NCI-H2107 treated with DMSO at 0.1 percent for 48 hours (cell line): ENCODE data around the gene ANKRD13B.

Source experiments
- DNase-seq: peaks from one replicate; lab custom pipeline; 2025; ENCODE audit not compliant: unreplicated experiment; lab: John Stamatoyannopoulos, UW

The ANKRD13B gene

DNA sequence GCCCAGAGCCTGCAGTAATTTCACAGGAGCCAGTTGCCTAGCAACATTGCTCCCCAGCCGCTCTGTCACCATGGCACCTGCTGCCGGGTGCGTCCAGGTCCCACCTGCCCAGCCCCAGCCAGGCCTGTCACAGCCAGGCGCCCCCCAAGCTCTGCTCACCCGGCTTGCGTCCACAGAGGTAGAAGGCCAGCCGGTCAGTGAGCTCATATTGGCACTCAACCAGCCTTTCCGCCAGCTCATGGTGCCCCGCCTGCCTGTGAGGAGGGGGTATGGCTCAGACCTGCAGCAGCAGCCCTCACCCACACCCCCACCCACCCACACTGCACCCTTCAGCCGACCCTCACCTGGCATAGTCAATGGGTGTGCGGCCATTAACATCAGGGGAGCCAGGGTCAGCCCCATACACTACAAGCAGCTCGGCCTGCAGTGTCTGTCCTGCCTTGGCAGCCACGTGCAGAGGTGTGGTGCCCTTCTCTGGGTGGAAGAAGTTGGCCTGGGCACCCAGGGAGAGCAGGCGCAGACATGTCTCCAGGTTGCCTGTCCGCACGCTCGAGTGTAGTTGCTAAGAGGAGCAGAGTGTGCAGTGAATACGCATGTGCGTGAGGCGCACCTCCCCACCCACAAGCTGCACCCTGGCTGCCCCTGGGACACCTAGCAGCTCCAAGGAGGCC is 11.2 kb upstream of the ANKRD13B start:
- DNase-seq: no peak

DNA sequence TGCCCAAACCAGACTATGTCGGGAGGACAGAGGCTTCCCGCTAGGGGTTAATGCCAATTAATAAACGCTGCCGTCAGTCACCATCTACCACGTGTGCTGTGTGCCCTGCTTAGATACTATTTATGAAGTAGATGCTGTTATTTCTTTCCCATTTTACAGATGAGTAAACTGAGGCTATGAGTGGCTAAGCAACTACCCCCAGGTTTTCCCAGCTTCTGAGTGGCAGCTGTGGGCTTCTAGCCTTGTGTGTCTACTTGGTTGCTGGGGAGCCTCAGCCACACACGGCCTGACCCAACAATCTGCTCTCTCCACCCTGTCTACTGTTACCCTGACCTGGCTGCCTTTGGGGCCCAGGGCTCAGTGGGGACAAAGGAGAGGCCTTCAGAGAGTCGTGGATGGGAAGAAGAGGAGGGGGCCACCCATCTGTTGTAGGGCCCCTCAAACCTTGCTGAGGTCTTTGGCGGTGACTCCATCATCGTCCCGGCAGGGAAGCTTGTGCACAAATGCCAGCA is 10.6 kb upstream of the ANKRD13B start:
- no peak for DNase-seq

DNA sequence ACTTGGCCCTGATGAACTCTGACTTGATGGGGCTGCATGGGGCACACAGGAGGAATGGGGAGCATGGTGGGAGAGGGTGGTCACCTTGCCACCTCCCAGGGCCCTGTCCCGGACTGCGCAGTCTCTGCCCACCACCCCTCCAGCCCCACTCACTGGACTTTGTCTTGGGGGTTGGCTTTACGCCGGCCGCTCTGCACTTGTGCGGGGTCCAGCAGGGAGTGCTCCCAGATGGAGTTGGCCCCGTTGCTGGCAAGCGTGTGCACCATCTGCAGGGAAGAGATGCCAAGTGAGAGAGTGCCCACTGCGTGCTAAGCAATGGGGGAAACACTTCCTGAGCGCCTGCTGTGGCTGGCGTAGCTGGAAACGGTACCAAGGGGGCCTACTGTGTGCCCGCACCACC is 10.2 kb upstream of the ANKRD13B start:
- DNase-seq: no peak

GRCh38 chr17:29583324-29584248 is 9.3 kb upstream of the ANKRD13B start:
- DNase-seq: no peak

- DNase-seq: no peak
These were observed 8.4 kb upstream of the ANKRD13B start for GRCh38 chr17:29584452-29585079.

GRCh38 chr17:29585080-29585751 is 7.7 kb upstream of the ANKRD13B start:
- DNase-seq: no peak

DNA sequence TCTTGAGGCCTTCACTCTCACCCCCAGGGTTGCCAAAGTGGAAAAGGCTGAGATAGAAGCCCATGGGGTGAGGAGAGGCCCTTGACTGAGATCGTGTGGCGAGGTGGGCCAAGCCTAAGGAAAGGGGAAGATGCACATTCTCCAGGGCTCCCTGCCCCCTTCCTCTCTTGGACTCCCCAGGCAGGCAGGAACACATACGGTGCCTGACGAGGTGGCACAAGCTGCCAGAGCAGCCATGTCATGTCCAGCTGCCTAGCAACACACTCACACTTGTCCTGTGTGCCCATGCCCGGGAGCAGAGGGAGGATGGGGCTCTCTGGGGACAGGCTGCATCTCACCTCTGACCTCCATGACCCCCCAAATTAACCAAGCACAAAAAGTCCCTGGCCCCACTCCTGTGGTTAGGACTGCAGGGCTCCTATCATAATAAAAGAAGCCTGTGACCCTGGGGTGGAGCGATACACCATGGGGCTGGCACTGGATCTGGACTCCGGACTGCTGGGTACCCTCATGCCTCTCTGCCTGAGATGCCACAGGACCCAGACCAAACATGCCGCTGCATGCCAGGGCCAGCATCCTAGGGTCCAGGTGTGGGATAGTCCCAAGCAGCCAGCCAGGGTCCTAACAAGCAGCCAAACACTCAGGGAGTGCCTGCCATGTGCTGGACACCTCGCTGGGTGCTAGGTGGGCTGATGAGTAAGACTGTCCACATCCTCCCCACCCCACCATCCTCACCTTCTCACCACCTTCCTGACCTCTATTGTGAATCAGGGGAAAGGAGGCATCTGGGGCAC is 6.1 kb upstream of the ANKRD13B start:
- no peak for DNase-seq

DNA sequence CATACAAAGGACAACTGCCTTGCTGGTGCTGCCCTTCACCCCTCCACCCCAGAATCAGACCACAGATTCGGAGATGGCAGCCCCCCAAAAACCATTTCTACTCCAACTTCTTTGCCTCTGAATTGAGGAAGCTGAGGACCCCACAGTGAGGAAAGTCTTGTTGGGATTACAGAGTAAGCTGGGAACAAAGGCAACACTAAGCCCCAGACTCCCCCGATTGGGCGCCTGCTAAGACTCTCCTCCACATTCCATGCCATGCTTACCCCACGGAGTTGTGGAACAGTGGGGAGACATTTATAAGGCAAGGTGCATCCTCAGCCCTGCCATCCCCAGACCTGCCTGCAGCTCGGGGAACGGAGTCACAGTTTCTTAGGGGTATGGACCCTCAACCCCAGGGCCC is 5.3 kb upstream of the ANKRD13B start:
- DNase-seq: no peak

GRCh38 chr17:29588017-29588561 is 4.8 kb upstream of the ANKRD13B start:
- no peak for DNase-seq

- DNase-seq: no peak
These were observed 4.1 kb upstream of the ANKRD13B start for GRCh38 chr17:29588562-29589411.

DNA sequence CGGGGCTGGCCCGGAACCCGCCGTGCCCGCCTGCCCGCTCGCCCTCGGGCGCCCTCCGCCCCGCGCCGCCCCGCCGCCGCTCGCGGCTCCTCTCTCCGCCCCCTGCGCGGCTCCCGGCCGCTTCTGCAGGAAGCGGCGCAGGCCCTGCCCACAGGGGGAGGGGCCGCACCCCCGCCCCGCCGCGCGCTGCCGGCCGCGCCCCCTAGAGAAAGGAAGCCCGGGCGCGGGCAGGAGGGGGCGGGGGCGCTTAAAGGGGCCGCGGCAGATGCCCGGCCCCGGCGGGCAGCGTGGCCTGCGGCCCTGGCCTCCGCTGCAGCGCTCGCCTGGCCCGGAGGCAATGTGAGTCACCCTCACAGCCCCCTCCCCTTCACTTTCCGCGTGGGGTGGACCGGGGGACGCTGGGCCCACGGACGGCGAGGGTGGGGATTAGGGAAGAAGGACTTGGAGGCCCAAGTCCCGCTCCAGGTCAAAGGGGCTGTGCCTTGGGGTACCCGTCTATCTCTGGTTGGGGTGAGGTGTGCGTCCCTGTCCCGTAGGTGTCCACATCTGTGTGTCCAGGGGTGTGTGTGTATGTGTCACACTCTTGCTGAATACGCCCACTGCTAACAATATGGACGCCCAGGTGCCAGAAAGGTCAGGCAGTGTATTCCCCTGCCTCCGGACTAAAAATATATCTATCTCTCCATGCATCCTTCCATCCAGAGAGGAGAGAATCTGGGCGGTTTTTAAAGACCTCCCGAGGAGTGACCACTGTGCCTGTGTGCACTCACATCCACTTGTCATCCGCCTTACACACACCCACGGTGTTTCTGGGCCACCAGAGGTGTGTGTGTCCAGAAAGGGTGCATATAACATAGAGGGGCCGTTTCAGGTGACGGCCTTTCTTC is 3.2 kb upstream of the ANKRD13B start, which contains the start of gene GIT1:
Gene GIT1, minus strand, starts transcription at position 125 of the 887 bp plus-strand sequence. CDS start 270 bp downstream, outside the sequence.
- peak; percentile 50 for DNase-seq

- DNase-seq: peak; percentile 46
These were observed 2.4 kb upstream of the ANKRD13B start for GRCh38 chr17:29590411-29591145.

GRCh38 chr17:29591146-29591736 is 1.7 kb upstream of the ANKRD13B start:
- DNase-seq: no peak

DNA sequence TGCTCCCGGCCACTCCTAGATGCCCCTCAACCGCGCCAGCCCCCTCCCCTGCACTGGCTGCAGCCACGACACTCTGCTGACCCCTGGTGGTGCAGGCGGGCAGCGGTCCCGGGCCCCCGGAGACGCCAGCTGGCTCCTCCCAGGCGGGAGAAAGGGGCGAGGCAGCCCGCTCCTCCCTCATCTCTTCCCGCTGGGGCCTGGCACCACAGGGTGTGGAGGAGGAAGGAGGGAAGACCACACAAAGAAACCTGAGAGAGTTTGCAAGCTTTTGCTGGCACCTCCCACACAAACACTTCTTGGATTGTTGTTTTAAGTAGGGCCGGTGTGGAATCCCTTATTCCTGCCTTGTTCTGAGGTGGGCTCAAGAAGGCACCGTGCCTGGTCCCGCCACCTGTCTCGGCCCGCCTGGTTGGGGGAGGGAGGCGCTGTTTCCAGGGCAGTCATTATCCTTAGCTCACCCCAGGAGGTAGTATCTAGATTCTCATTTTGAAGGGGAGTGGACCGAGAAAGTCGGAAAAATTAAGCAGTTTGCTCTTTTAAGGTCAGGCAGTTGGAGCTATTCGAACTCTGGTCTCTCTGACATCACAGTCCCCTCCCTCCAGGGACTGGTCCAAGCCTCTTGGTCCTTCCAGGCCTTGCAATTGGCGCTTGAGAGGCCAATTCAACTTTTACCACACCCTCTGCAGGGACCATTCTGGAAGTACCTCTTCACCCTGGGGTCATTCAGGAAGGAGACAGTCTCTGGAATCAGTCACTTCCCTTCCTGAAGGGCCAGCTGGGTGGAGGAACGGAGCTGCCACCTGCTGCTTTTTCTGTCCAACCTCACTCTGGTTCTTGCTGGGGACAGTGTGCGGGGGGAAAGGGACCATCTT is 959 bp upstream of the ANKRD13B start:
- DNase-seq: peak; percentile 82

DNA sequence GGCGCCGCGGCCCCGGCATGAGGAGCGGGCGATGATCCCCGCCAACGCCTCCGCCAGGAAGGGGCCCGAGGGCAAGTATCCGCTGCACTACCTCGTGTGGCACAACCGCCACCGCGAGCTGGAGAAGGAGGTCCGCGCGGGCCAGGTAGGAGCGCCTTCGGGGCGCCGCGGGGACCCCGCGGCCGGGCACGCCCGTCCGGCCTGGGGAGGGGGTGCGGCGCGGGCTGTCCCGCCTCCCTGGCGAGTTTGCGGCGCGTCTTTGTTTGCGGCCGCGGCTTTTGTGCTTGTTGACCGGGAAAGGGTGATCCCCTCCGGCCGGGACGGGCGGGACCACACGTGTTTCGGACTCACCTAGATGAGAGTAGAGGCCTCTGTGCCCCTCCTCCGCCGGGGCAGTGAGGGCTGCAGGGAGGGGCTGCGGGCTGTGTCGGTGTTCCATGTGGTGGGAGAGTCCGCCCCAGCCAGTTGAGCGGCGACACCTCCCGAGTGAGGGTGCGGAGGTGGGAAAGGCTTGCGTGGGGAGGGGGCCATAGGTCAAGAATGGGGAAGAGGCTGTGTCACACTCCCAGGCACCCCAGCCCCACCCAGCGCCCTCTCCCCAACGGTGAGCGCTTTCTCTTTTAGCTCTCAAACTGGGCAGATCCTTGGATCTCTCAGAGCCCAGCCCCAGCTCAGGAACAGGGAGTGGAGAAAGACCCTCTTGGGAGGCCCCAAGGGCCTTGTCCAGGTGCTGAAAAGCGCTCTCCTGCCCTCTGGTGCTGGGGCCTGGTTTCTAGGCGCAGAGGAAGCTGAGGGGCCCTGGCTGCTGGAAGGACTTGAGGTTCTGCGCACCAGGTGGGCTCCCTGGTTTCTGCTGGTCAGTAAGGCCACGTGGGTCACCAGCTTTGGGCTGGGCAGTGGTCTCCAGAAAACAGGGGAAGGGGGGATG is 923 bp downstream of the ANKRD13B start:
- no peak for DNase-seq
